ENCODE results near the gene DLGAP4.

DNA sequence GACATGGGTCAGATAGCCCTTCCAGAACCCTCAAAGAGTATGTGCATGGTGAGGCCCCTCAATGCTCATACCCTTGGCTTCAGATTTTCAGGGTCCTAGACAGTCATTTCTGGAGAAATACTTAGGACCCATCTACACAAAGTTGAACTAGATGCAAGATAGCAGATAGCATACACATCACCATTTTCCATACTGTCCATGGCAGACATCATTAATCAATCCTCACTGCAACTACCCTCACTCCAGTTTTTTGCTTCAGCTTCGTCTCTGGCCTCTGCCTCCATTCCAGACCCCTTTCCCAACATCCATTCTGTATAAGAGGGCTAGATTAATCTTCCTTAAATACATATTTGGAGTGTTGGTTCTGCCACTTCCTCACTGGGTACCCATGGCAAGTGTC lies 139.7 kb downstream of the DLGAP4 start:
- TF ChIP-seq EZH2 (IDR thresholded peaks at IDR 0.05), result no peak
- TF ChIP-seq, protein P1, sequence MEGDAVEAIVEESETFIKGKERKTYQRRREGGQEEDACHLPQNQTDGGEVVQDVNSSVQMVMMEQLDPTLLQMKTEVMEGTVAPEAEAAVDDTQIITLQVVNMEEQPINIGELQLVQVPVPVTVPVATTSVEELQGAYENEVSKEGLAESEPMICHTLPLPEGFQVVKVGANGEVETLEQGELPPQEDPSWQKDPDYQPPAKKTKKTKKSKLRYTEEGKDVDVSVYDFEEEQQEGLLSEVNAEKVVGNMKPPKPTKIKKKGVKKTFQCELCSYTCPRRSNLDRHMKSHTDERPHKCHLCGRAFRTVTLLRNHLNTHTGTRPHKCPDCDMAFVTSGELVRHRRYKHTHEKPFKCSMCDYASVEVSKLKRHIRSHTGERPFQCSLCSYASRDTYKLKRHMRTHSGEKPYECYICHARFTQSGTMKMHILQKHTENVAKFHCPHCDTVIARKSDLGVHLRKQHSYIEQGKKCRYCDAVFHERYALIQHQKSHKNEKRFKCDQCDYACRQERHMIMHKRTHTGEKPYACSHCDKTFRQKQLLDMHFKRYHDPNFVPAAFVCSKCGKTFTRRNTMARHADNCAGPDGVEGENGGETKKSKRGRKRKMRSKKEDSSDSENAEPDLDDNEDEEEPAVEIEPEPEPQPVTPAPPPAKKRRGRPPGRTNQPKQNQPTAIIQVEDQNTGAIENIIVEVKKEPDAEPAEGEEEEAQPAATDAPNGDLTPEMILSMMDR (IDR thresholded peaks at IDR 0.05 in 2 of 3, conservative IDR thresholded peaks at IDR 0.05 in 1 of 3; ENCODE audit: borderline replicate concordance in 1 of 3, insufficient read depth in 1 of 3, low read depth in 2 of 3, low read length in 2 of 3), result no peak
- TF ChIP-seq EZH2phosphoT487 (IDR thresholded peaks at IDR 0.05; ENCODE audit: borderline replicate concordance), result no peak
- TF ChIP-seq, protein P2, sequence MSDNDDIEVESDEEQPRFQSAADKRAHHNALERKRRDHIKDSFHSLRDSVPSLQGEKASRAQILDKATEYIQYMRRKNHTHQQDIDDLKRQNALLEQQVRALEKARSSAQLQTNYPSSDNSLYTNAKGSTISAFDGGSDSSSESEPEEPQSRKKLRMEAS (IDR thresholded peaks at IDR 0.05), result no peak
- no peak for TF ChIP-seq CEBPB (IDR thresholded peaks at IDR 0.05; ENCODE audit: low read depth)
